H1 (cell line): ENCODE results near the gene C5orf15. TPM values are rescaled to one million over a fixed set of nuclear protein-coding genes. Genes with fewer than 3 reads are reported as not detected.

Source experiments
- CBX8 ChIP-seq: fragments of 300-800, 300-1000 bp; sonication (generic); IDR thresholded peaks from 2 replicates; pipeline ENCODE4 v1.7.1; 2016; ENCODE audit warnings: low read depth, low read length, borderline replicate concordance
- SIN3A ChIP-seq, 2 experiments: IDR thresholded peaks in 1 of 2; conservative IDR thresholded peaks in 1 of 2; 2 replicates each; pipeline ENCODE4 v1.6.1; 2011 to 2012; ENCODE audit warnings: low read length in 2 of 2, improper control_type of control experiment in 1 of 2, low read depth in 1 of 2, mild to moderate bottlenecking in 1 of 2
- polyA plus RNA-seq, 7 experiments: library from polyadenylated mRNA; depleted of rRNA in 3 of 7; stranded (reverse) in 5 of 7; unstranded in 2 of 7; fragments of >200 nt in 5 of 7; fragments of 200-250 nt in 2 of 7; gene quantifications; 1 replicate in 5 of 7; 2 replicates in 1 of 7; 4 replicates in 1 of 7; pipeline versions ENCODE4 v1.2.1 to v1.2.3, GENCODE V29; 2011 to 2013; ENCODE audit warnings: missing spikeins in 2 of 7, mixed read lengths in 2 of 7
- total RNA-seq: library from RNA; stranded (reverse); fragmentation: NEBNext Ultra II Directional; extraction: Animal tissue kit (Norgen Biotek cat#: 25700); gene quantifications from 2 replicates; pipeline ENCODE4 v1.2.1, GENCODE V29; 2021

The C5orf15 gene
- total and polyA plus RNA-seq, 2 of the 8 experiments (the other 6 are each of a cell fraction or from before 2014, with no cell fraction given): 31.7 to 39.3 TPM

- TF ChIP-seq CBX8: no peak
- TF ChIP-seq SIN3A (conservative IDR thresholded peaks at IDR 0.05 in 1 of 2, IDR thresholded peaks at IDR 0.05 in 1 of 2; ENCODE audit: low read depth in 1 of 2, low read length in 2 of 2): no peak
- TF ChIP-seq, all 59 proteins: peak for 0
These were observed 10.5 kb upstream of the C5orf15 start (continued) for GRCh38 chr5:133978943-133979342.
